PC-3 (cell line): ENCODE data around the gene DLG2.

Source experiments
- EZH2phosphoT487 ChIP-seq: fragments of 300-600 bp; sonication (generic); IDR thresholded peaks from 2 replicates; pipeline ENCODE4 v1.6.1; 2018; ENCODE audit warnings: mild to moderate bottlenecking, antibody characterized with exemption, low read length, borderline replicate concordance
- TF ChIP-seq, protein P1 (sequence below): fragments of 300-600 bp; sonication (generic); conservative IDR thresholded peaks from 2 replicates; pipeline ENCODE4 v1.5.1; 2017; ENCODE audit warnings: antibody characterized with exemption, low read depth, mild to moderate bottlenecking, low read length

DNA sequence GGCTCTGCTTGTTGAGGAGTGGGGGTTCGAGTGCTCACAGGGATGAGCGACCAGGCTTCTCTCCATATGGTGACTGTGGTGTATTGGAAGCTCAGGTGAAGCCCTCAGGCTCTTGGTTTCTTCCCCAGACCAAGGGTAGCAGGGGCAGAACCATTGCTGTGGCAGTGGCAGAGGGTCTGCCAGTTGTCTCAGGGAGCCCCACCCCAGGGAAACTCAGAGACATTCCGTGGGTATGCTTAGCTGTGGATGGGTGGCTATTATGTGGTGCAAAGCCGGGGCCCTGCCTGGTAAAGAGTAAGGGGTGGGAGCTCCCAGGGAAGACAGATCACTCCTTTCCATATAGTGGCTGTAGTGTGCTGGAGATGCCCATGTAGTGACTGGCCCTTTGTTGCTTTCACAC lies 167.8 kb downstream of the DLG2 start:
- TF ChIP-seq, protein P1, sequence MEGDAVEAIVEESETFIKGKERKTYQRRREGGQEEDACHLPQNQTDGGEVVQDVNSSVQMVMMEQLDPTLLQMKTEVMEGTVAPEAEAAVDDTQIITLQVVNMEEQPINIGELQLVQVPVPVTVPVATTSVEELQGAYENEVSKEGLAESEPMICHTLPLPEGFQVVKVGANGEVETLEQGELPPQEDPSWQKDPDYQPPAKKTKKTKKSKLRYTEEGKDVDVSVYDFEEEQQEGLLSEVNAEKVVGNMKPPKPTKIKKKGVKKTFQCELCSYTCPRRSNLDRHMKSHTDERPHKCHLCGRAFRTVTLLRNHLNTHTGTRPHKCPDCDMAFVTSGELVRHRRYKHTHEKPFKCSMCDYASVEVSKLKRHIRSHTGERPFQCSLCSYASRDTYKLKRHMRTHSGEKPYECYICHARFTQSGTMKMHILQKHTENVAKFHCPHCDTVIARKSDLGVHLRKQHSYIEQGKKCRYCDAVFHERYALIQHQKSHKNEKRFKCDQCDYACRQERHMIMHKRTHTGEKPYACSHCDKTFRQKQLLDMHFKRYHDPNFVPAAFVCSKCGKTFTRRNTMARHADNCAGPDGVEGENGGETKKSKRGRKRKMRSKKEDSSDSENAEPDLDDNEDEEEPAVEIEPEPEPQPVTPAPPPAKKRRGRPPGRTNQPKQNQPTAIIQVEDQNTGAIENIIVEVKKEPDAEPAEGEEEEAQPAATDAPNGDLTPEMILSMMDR, result no peak
- no peak for TF ChIP-seq EZH2phosphoT487
